WI38 (cell line): ENCODE data around the gene CA14.

Source experiments
- H3K4me3 ChIP-seq: 2 replicates; pipeline ENCODE4 v1.5.1; 2011; ENCODE audit warnings: low read depth, mild to moderate bottlenecking, control low read depth, low read length
- TF ChIP-seq, protein P1 (sequence below): IDR thresholded peaks from 2 replicates; pipeline ENCODE4 v1.5.1; 2012; ENCODE audit warnings: low read depth, mild to moderate bottlenecking, control low read depth, low read length

Gene CA14

DNA sequence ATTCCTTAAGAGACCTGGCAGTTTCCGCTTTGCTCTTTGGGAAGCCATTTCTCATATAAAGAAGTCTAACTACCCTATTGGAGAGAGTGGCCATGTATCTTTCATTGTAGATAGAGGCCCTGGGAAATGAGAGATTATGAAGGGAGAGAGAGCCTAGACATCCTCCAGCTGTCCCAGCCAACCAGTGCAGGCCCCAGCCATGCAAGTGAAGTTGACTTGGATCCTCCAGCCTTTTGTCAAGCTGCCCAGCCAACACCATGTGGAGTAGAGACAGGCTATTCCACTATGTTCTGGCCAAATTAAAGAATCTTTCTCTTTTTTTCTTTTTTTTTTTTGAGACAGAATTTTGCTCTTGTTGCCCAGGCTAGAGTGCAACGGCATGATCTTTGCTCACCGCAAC lies 14.6 kb upstream of the CA14 start:
- no peak overlapping the region for H3K4me3 ChIP-seq
- TF ChIP-seq, protein P1, sequence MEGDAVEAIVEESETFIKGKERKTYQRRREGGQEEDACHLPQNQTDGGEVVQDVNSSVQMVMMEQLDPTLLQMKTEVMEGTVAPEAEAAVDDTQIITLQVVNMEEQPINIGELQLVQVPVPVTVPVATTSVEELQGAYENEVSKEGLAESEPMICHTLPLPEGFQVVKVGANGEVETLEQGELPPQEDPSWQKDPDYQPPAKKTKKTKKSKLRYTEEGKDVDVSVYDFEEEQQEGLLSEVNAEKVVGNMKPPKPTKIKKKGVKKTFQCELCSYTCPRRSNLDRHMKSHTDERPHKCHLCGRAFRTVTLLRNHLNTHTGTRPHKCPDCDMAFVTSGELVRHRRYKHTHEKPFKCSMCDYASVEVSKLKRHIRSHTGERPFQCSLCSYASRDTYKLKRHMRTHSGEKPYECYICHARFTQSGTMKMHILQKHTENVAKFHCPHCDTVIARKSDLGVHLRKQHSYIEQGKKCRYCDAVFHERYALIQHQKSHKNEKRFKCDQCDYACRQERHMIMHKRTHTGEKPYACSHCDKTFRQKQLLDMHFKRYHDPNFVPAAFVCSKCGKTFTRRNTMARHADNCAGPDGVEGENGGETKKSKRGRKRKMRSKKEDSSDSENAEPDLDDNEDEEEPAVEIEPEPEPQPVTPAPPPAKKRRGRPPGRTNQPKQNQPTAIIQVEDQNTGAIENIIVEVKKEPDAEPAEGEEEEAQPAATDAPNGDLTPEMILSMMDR = no peak

DNA sequence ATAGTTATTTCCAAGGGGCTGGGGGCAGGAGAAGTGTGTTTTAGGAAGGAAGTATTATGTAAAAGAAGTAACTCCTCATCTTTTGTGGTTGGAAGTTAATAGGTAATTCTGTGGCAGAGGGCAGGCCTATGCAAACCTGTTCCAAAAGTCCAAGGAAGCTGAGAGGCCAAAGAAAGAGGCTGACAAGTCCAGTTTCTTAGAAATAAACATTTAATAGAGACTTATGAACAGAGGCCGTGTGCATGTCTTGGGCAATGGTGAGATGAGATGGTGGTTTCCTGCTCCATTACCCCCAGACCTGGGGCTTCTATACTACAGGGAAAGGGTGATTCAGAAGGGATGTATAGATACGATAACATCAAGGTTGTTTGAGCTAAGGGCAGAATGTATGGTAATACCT lies 7.6 kb upstream of the CA14 start:
- TF ChIP-seq, protein P1 = no peak
- no peak overlapping the region for H3K4me3 ChIP-seq

DNA sequence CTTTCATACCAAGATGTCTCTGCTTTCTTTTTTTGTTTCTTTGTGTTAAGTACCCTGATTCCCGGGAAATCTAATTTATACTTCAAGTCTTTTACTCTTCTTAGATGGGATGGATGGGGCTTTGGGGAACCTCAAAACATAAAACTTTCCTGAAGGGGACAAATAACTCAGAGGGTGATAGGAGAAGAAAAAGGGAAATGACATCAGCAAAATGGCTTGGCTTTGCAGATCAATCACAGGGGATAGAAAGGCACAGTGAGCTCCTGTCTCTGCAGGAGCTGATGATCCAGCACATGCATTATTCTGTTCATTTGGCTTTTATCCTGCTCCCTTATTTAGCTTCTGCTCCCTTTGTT lies 1.4 kb upstream of the CA14 start:
- TF ChIP-seq, protein P1 = no peak
- H3K4me3 ChIP-seq = no peak overlapping the region

DNA sequence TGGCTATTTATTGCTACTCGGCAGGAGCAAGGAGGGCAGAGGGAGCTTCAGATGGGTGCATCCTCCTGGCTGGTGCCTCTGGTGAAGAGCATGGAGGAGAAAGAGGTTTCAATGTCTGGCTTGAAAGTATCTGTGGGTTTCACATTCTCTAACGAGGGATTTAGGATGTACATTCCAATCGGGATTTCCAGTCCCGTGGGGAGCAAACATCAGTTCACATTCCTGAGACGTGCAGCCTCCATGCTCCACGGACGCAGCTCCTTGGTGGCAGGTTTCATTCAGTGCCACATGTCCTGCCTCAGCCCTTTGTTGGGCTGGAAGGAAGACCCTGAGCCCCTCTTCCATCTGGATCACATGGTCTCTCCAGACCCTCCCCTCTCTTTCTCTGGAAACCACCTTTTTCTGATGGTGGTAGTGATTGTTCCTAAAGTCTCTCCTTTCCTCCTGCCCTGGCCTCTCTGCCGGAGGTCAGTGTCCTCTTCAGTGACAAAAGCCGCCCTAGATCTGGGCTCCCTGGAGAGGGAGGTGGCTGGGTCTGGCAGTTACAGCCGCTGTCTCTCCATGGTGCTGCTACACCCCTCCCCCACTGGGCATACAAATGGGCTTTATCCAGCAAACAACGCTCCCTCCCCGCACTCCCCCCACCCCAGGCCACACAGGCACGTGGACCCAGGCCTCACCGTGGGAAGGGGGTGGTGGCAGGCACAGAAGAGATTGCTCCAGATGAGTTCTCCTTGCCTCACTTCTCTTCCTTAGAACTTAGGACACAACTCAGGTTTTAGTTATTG lies 826 bp upstream of the CA14 start:
- no peak overlapping the region for H3K4me3 ChIP-seq

DNA sequence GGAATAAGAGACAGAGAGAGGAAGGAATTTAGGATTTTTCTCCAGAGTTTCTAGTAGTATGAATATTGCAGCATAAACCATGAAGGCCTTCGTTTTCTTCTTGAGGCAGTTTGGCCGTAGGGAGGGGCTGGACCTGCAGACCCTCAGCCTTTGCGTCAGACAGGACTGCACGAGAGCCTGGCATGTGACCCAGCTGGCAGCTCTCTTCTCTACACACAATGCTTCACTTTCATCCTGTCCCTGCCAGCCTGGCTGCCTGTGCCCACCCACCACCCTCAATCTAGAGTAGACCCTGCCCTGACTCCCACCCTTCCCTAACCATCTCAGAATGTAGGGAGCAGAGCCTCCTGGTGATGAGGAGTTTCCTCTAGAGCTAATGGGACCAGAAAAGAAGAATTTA lies 1.6 kb downstream of the CA14 start:
- TF ChIP-seq, protein P1 = no peak
- H3K4me3 ChIP-seq = no peak overlapping the region

More for the DNA sequence above, 826 bp upstream of the CA14 start:
- TF ChIP-seq, protein P1 = no peak

DNA sequence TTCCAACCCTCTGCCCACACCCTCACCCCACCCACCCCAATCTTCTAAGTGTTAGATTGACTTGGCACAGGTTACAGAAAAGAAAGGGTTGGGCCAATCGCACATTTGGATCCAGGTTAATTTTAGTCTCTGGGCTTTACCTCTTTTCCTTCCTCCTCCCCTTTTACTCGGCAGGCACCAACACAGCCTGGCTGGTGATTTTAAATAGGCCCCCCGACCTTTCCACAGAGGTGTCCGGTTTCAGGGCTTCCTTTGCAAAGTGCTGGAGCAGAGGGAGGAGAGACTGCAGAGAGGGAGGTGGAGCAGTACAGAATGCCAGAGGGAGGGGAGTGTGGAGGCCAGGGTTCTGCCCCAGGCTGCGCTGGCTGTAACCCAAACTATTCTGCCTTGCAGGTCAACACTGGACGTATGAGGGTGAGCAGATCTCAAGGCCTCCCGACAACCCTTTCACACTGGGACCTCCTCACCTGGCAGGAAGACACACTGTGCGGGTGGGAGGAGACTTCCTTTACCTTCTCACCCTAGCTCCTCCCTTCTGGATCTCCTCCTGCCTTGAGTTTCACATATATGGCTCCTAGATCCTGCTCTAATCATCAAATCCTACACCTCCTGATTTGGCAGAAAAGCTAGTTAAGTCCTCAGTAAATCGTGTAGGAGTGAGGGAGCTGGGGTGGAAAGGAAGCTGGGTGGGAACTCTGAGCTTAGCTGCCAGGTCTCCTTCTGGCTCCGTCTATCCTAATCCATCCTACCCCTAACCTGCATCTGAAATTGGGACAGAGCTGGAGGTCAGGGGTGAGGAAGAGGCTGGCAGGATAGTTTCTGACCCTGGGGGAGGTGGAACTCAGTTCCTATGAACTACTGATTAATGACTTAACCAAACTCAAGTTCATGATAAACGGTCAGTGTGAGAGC lies 2.4 kb downstream of the CA14 start:
- TF ChIP-seq, protein P1 = no peak
- H3K4me3 ChIP-seq = no peak overlapping the region

DNA sequence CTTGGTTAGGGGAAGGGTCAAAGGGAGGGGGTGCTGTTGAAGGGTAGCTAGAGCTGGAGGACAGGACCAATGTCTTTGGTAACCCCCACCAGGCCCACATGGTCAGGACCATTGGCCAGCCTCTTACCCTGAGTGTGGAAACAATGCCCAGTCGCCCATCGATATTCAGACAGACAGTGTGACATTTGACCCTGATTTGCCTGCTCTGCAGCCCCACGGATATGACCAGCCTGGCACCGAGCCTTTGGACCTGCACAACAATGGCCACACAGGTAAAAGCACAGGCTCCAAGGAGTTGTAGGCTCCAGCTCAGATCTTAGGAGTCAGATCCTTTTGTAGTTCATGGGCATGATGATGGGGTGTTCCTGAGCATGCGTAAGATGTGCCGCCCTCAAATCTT lies 3.8 kb downstream of the CA14 start:
- H3K4me3 ChIP-seq = no peak overlapping the region
- TF ChIP-seq, protein P1 = no peak
